Loucy (cell line): Measurements from ENCODE around the gene MFAP5.

Experiments used
- H2AFZ ChIP-seq: fragments of 200-600 bp; sonication (generic); 2 replicates; pipeline ENCODE4 v1.6.0; 2016; ENCODE audit warnings: antibody characterized with exemption, mild to moderate bottlenecking, low read length, moderate library complexity
- H3F3A ChIP-seq: fragments of 200-600 bp; 2 replicates; pipeline ENCODE4 v1.6.0; 2016; ENCODE audit warnings: antibody characterized with exemption, low read depth, mild to moderate bottlenecking
- H3K27me3 ChIP-seq: fragments of 200-600 bp; sonication (generic); 2 replicates; pipeline ENCODE4 v1.6.1; 2014; ENCODE audit warnings: low read length, mild to moderate bottlenecking; ENCODE audit not compliant: insufficient read depth, poor library complexity, severe bottlenecking
- H3K36me3 ChIP-seq: fragments of 200-600 bp; sonication (generic); 2 replicates; pipeline ENCODE4 v1.6.1; 2016; ENCODE audit warnings: low read length; ENCODE audit not compliant: insufficient read depth
- H3K4me1 ChIP-seq: fragments of 200-600 bp; sonication (generic); 2 replicates; pipeline ENCODE4 v1.5.1; 2014; ENCODE audit warnings: low read length, mild to moderate bottlenecking; ENCODE audit not compliant: insufficient read depth, poor library complexity, severe bottlenecking
- H3K4me2 ChIP-seq: fragments of 200-600 bp; sonication (generic); 2 replicates; pipeline ENCODE4 v1.6.0; 2014; ENCODE audit warnings: antibody characterized with exemption, low read length, low read depth, mild to moderate bottlenecking; ENCODE audit not compliant: poor library complexity, severe bottlenecking
- H3K4me3 ChIP-seq: fragments of 200-600 bp; sonication (generic); 2 replicates; pipeline ENCODE4 v1.5.1; 2014; ENCODE audit warnings: low read length, mild to moderate bottlenecking, mixed read lengths; ENCODE audit not compliant: poor library complexity, severe bottlenecking
- H3K79me2 ChIP-seq: fragments of 200-600 bp; sonication (generic); 2 replicates; pipeline ENCODE4 v1.6.1; 2014; ENCODE audit warnings: low read length; ENCODE audit not compliant: insufficient read depth
- H3K9ac ChIP-seq: fragments of 200-600 bp; sonication (generic); 2 replicates; pipeline ENCODE4 v1.6.0; 2014; ENCODE audit warnings: mild to moderate bottlenecking, low read depth, low read length, moderate library complexity; ENCODE audit not compliant: poor library complexity, severe bottlenecking
- H3K9me2 ChIP-seq: fragments of 200-600 bp; sonication (generic); replicated peaks from 2 replicates; pipeline ENCODE4 v1.6.1; 2016; ENCODE audit warnings: low read depth, low read length, mixed read lengths
- H3K9me3 ChIP-seq: fragments of 200-600 bp; sonication (generic); 2 replicates; pipeline ENCODE4 v1.6.1; 2014; ENCODE audit warnings: mild to moderate bottlenecking, antibody characterized with exemption, low read length, low read depth; ENCODE audit not compliant: insufficient read depth
- H4K20me1 ChIP-seq: fragments of 200-600 bp; sonication (generic); 2 replicates; pipeline ENCODE4 v1.6.0; 2014; ENCODE audit warnings: antibody characterized with exemption, low read length, mild to moderate bottlenecking; ENCODE audit not compliant: insufficient read depth, poor library complexity, severe bottlenecking
- CTCF ChIP-seq: fragments of 200-600 bp; sonication (generic); conservative IDR thresholded peaks from 2 replicates; pipeline ENCODE4 v1.5.1; 2014; ENCODE audit warnings: mild to moderate bottlenecking, antibody characterized with exemption, low read length
- EZH2phosphoT487 ChIP-seq: fragments of 200-600 bp; IDR thresholded peaks from 2 replicates; pipeline ENCODE4 v1.6.1; 2018; ENCODE audit warnings: antibody characterized with exemption, mild to moderate bottlenecking, moderate library complexity, borderline replicate concordance

The MFAP5 gene

DNA sequence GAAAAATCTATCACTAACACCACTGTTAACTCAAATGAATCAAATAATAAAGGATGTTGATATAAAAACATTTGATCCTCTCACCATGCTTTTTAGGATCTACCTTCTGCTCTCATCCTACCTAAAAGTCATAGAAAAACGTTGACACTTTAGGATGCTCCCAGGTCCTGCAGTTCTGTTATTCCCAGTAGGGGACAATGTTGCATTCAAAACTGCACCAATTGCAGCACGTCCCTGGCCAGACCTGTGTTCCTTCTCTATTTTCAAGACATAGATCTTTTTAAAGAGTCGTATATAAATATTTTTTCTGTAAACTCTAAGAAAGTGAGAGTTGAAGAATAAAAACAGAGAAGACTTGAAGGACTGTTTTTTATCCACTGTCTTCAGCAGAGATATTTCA, 58.8 kb downstream of the MFAP5 start:
- Histone ChIP-seq H3K79me2 (no peaks in the 10 kb centered on the region), H3K4me3 (no peak overlapping the region), H4K20me1 (no peaks in the 10 kb centered on the region), H3K9me3 (no peaks in the 10 kb centered on the region), H3K4me1 (no peaks in the 10 kb centered on the region), H3K4me2 (no peak overlapping the region), H3K36me3 (no peaks in the 10 kb centered on the region), H3F3A (no peaks in the 10 kb centered on the region), H3K9ac (no peak overlapping the region), H2AFZ (no peak overlapping the region), H3K27me3 (no peaks in the 10 kb centered on the region), H3K9me2 (no peaks in the 10 kb centered on the region)
- peak; percentile 37 for TF ChIP-seq CTCF
- no peak for TF ChIP-seq EZH2phosphoT487

GRCh38 chr12:8603286-8603685, 59.3 kb downstream of the MFAP5 start:
- Histone ChIP-seq H3K36me3 (no peaks in the 10 kb centered on the region), H3K9me3 (no peaks in the 10 kb centered on the region), H3K4me3 (no peak overlapping the region), H4K20me1 (no peaks in the 10 kb centered on the region), H3K9ac (no peak overlapping the region), H3K79me2 (no peaks in the 10 kb centered on the region), H2AFZ (no peak overlapping the region), H3K9me2 (no peaks in the 10 kb centered on the region), H3F3A (no peaks in the 10 kb centered on the region), H3K27me3 (no peaks in the 10 kb centered on the region), H3K4me1 (no peaks in the 10 kb centered on the region), H3K4me2 (no peak overlapping the region)
- TF ChIP-seq CTCF (no peak), EZH2phosphoT487 (no peak)

DNA sequence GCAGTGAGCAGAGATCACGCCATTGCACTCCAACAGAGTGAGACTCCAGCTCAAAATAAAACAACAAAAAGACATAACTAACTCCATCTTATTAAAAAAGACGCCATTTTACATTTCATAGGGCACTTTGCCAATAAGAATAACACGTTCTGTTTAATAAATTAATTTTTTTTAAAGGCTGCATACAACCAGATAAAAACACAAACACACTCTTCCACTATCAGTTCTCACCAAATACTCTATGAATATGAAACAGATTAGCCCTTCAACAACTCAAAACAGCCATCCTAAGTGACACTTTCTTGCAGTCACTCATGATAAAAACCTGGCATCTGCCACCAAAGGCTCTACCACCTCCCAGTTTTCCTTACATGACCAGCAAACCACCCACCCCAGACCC, 66.1 kb downstream of the MFAP5 start:
- TF ChIP-seq CTCF = no peak
- TF ChIP-seq EZH2phosphoT487 = no peak
- Histone ChIP-seq H3F3A (no peaks in the 10 kb centered on the region), H3K4me1 (no peaks in the 10 kb centered on the region), H3K9ac (no peak overlapping the region), H3K79me2 (no peaks in the 10 kb centered on the region), H3K27me3 (no peaks in the 10 kb centered on the region), H3K4me3 (no peak overlapping the region), H4K20me1 (no peaks in the 10 kb centered on the region), H2AFZ (no peak overlapping the region), H3K9me2 (no peaks in the 10 kb centered on the region), H3K36me3 (no peaks in the 10 kb centered on the region), H3K4me2 (no peak overlapping the region), H3K9me3 (no peaks in the 10 kb centered on the region)
